ENCODE data around the gene MGME1. TPM values are rescaled to one million over a fixed set of nuclear protein-coding genes. Genes with fewer than 3 reads are reported as not detected.
A peak's percentile ranks its signal among the peaks of the same experiment; 100 is the strongest.

MGME1 gene
- total RNA-seq, 1 experiment from 2014 or later = 24.0 TPM

- H3K9me3 Mint-ChIP-seq (ENCODE audit: unreplicated experiment) = no peaks in the 10 kb centered on the region
- POLR2A ChIA-PET = interaction anchor here (0.6 to 8.7 kb wide), 4 partner anchors 9 to 39 kb away, joined by 3 to 139 read pairs (median 5); partner anchors contain the start of genes MGME1 and SNX5
- DNase-seq (ENCODE audit: unreplicated experiment) = no peak
- no peak overlapping the region for H3K4me3 Mint-ChIP-seq (ENCODE audit: unreplicated experiment)
- TF ChIP-seq, protein P1, sequence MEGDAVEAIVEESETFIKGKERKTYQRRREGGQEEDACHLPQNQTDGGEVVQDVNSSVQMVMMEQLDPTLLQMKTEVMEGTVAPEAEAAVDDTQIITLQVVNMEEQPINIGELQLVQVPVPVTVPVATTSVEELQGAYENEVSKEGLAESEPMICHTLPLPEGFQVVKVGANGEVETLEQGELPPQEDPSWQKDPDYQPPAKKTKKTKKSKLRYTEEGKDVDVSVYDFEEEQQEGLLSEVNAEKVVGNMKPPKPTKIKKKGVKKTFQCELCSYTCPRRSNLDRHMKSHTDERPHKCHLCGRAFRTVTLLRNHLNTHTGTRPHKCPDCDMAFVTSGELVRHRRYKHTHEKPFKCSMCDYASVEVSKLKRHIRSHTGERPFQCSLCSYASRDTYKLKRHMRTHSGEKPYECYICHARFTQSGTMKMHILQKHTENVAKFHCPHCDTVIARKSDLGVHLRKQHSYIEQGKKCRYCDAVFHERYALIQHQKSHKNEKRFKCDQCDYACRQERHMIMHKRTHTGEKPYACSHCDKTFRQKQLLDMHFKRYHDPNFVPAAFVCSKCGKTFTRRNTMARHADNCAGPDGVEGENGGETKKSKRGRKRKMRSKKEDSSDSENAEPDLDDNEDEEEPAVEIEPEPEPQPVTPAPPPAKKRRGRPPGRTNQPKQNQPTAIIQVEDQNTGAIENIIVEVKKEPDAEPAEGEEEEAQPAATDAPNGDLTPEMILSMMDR (IDR thresholded peaks at IDR 0.05; ENCODE audit: unreplicated experiment) = no peak
- no peak overlapping the region for H3K27ac Mint-ChIP-seq (ENCODE audit: low read depth, unreplicated experiment)
- CTCF ChIA-PET = interaction anchor here (0.5 to 4.1 kb wide), 16 partner anchors 10 to 1708 kb away, joined by 3 to 56 read pairs (median 4); partner anchors contain the start of genes MGME1 and SNX5
- no TSS peak for BruUV-seq (replicated peaks)
- H3K27me3 Mint-ChIP-seq (ENCODE audit: insufficient read depth, unreplicated experiment) = no peaks in the 10 kb centered on the region
- intact Hi-C loops (cut with micrococcal nuclease) = no loop called here
- peaks cover 26% of the 10 kb centered on the region for H3K4me1 Mint-ChIP-seq (ENCODE audit: insufficient read depth, unreplicated experiment)
- peaks cover 83% of the 10 kb centered on the region for H3K36me3 Mint-ChIP-seq (ENCODE audit: insufficient read depth, unreplicated experiment)
These were observed 12.6 kb upstream of the MGME1 start for GRCh38 chr20:17956099-17956685.

- Mint-ChIP-seq H3K36me3 (ENCODE audit: insufficient read depth, unreplicated experiment) (peaks cover 75% of the 10 kb centered on the region), H3K4me1 (ENCODE audit: insufficient read depth, unreplicated experiment) (peaks cover 33% of the 10 kb centered on the region), H3K9me3 (ENCODE audit: unreplicated experiment) (no peaks in the 10 kb centered on the region), H3K4me3 (ENCODE audit: unreplicated experiment) (no peak overlapping the region), H3K27me3 (ENCODE audit: insufficient read depth, unreplicated experiment) (no peaks in the 10 kb centered on the region), H3K27ac (ENCODE audit: low read depth, unreplicated experiment) (peak overlapping the region; percentile 82)
- DNase-seq (ENCODE audit: unreplicated experiment) = no peak
- intact Hi-C loops (cut with micrococcal nuclease) = no loop called here
- ChIA-PET CTCF (interaction anchor here (0.6 to 4.1 kb wide), 29 partner anchors 8 to 459 kb away, joined by 3 to 56 read pairs (median 3); partner anchors contain the start of genes KAT14, MGME1, PET117 and SNX5), POLR2A (interaction anchor here (0.6 to 8.7 kb wide), 19 partner anchors 9 to 539 kb away, joined by 3 to 139 read pairs (median 4); partner anchors contain the start of genes MGME1, OVOL2, RRBP1 and SNX5)
- BruUV-seq (replicated peaks) = no TSS peak
- TF ChIP-seq, protein P1 (IDR thresholded peaks at IDR 0.05; ENCODE audit: unreplicated experiment) = no peak
These were observed 11.1 kb upstream of the MGME1 start for GRCh38 chr20:17957505-17958363.

GRCh38 chr20:17958373-17959256, 10.2 kb upstream of the MGME1 start:
- DNase-seq (ENCODE audit: unreplicated experiment) = no peak
- Mint-ChIP-seq H3K4me3 (ENCODE audit: unreplicated experiment) (no peak overlapping the region), H3K36me3 (ENCODE audit: insufficient read depth, unreplicated experiment) (peaks cover 75% of the 10 kb centered on the region), H3K27me3 (ENCODE audit: insufficient read depth, unreplicated experiment) (no peaks in the 10 kb centered on the region), H3K4me1 (ENCODE audit: insufficient read depth, unreplicated experiment) (peaks cover 33% of the 10 kb centered on the region), H3K27ac (ENCODE audit: low read depth, unreplicated experiment) (peak overlapping the region; percentile 82), H3K9me3 (ENCODE audit: unreplicated experiment) (no peaks in the 10 kb centered on the region)
- BruUV-seq (replicated peaks) = no TSS peak
- intact Hi-C loops (cut with micrococcal nuclease) = no loop called here
- POLR2A ChIA-PET = interaction anchor here (0.6 to 8.7 kb wide), 23 partner anchors 10 to 538 kb away, joined by 3 to 139 read pairs (median 4); partner anchors contain the start of genes KAT14, MGME1, OVOL2 and PET117
- CTCF ChIA-PET = interaction anchor here (0.7 to 4.1 kb wide), 26 partner anchors 9 to 1850 kb away, joined by 3 to 56 read pairs (median 4); partner anchors contain the start of genes KAT14, MGME1 and PET117
- TF ChIP-seq, protein P1 (IDR thresholded peaks at IDR 0.05; ENCODE audit: unreplicated experiment) = no peak

Measured in MCF 10A (cell line).